Measurements from ENCODE around the gene TNFRSF19.

Gene TNFRSF19

DNA sequence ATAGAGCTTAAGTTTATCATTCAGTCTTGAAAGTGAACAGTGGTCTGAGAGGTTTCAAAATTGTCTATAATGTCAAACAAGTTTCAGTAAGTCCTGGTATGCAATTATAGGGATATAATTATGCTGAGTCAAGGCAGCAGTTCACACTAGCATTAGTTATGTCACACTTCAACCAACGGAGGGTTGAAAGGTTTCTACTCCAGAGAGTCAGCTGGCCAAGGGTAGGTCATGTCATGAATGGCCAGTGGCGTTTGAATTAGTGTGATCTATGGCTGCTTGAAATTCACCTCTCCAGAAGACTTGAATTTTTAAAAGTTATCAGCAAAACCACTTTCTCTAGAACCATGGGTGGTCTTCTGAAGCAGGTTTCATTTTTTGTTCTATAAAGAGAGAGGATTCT, 108.6 kb downstream of the TNFRSF19 start:
- TF ChIP-seq, protein P1, sequence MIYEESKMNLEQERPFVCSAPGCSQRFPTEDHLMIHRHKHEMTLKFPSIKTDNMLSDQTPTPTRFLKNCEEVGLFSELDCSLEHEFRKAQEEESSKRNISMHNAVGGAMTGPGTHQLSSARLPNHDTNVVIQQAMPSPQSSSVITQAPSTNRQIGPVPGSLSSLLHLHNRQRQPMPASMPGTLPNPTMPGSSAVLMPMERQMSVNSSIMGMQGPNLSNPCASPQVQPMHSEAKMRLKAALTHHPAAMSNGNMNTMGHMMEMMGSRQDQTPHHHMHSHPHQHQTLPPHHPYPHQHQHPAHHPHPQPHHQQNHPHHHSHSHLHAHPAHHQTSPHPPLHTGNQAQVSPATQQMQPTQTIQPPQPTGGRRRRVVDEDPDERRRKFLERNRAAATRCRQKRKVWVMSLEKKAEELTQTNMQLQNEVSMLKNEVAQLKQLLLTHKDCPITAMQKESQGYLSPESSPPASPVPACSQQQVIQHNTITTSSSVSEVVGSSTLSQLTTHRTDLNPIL (CRISPR knock-in tag; IDR thresholded peaks at IDR 0.05; ENCODE audit: low read depth) = no peak
- no peak for TF ChIP-seq ESRRG (CRISPR knock-in tag; IDR thresholded peaks at IDR 0.05)
- ATAC-seq = no peak

- TF ChIP-seq OSR1 (CRISPR knock-in tag; IDR thresholded peaks at IDR 0.05) (no peak), ZC3H10 (CRISPR knock-in tag; IDR thresholded peaks at IDR 0.05) (no peak), TOX (CRISPR knock-in tag; IDR thresholded peaks at IDR 0.05; ENCODE audit: borderline replicate concordance) (no peak), ARNTL (CRISPR knock-in tag; IDR thresholded peaks at IDR 0.05; ENCODE audit: borderline replicate concordance, low read depth) (no peak), ISL1 (CRISPR knock-in tag; IDR thresholded peaks at IDR 0.05) (no peak), RARB (CRISPR knock-in tag; IDR thresholded peaks at IDR 0.05) (no peak), PATZ1 (CRISPR knock-in tag; IDR thresholded peaks at IDR 0.05; ENCODE audit: borderline replicate concordance) (no peak), SNAI2 (CRISPR knock-in tag; IDR thresholded peaks at IDR 0.05) (no peak), ZNF8 (CRISPR knock-in tag; IDR thresholded peaks at IDR 0.05) (no peak)
- TF ChIP-seq, protein P2, sequence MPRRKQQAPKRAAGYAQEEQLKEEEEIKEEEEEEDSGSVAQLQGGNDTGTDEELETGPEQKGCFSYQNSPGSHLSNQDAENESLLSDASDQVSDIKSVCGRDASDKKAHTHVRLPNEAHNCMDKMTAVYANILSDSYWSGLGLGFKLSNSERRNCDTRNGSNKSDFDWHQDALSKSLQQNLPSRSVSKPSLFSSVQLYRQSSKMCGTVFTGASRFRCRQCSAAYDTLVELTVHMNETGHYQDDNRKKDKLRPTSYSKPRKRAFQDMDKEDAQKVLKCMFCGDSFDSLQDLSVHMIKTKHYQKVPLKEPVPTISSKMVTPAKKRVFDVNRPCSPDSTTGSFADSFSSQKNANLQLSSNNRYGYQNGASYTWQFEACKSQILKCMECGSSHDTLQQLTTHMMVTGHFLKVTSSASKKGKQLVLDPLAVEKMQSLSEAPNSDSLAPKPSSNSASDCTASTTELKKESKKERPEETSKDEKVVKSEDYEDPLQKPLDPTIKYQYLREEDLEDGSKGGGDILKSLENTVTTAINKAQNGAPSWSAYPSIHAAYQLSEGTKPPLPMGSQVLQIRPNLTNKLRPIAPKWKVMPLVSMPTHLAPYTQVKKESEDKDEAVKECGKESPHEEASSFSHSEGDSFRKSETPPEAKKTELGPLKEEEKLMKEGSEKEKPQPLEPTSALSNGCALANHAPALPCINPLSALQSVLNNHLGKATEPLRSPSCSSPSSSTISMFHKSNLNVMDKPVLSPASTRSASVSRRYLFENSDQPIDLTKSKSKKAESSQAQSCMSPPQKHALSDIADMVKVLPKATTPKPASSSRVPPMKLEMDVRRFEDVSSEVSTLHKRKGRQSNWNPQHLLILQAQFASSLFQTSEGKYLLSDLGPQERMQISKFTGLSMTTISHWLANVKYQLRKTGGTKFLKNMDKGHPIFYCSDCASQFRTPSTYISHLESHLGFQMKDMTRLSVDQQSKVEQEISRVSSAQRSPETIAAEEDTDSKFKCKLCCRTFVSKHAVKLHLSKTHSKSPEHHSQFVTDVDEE (CRISPR knock-in tag; IDR thresholded peaks at IDR 0.05) = no peak
- TF ChIP-seq, protein P3, sequence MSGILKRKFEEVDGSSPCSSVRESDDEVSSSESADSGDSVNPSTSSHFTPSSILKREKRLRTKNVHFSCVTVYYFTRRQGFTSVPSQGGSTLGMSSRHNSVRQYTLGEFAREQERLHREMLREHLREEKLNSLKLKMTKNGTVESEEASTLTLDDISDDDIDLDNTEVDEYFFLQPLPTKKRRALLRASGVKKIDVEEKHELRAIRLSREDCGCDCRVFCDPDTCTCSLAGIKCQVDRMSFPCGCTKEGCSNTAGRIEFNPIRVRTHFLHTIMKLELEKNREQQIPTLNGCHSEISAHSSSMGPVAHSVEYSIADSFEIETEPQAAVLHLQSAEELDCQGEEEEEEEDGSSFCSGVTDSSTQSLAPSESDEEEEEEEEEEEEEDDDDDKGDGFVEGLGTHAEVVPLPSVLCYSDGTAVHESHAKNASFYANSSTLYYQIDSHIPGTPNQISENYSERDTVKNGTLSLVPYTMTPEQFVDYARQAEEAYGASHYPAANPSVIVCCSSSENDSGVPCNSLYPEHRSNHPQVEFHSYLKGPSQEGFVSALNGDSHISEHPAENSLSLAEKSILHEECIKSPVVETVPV (CRISPR knock-in tag; IDR thresholded peaks at IDR 0.05) = no peak
- ATAC-seq = peak; percentile 64
Observed at GRCh38 chr13:23679220-23679619, 109.0 kb downstream of the TNFRSF19 start.

DNA sequence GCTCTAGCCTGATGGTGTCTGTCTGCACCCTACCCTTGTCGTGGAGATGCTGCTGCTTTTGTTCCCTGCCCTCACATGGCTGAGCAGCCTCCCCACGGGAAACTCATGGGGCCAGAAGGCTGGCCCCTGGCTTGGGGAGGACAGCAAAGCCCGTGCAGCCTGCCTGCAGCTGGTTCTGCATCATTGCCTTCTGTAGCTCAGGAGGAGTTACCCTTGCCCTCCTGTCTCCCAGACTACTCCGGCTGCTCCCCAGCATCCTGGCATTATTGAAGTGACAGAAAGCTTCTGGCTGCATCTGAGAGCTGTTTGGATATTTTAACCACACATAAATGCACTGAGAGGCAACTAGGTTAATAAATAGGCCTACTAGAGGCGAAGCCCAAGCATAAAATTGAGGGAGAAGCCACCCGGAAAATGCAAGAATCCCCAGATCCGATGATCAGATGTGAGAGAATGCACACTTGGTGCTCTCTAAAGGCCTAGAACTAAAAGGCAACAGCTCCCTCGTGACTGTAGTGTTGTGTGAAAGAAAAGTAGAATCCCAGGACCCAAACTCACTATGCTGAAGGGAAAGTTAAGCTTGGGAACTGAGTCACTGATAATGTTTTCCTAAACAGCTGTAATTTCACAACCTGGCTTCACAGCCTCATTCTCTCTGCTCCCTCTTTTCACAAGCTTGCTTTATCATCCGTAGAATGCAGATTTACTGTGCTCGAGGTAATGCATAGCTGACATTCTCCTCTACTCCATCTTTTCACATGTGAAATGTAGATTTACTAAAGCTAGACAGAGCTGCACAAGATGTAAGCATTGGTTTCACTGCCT, 110.8 kb downstream of the TNFRSF19 start:
- TF ChIP-seq CSDC2 (CRISPR knock-in tag; IDR thresholded peaks at IDR 0.05) (no peak), PPARA (CRISPR knock-in tag; IDR thresholded peaks at IDR 0.05; ENCODE audit: borderline replicate concordance) (no peak)
- TF ChIP-seq, protein P3 (CRISPR knock-in tag; IDR thresholded peaks at IDR 0.05) = no peak
- TF ChIP-seq, protein P4, sequence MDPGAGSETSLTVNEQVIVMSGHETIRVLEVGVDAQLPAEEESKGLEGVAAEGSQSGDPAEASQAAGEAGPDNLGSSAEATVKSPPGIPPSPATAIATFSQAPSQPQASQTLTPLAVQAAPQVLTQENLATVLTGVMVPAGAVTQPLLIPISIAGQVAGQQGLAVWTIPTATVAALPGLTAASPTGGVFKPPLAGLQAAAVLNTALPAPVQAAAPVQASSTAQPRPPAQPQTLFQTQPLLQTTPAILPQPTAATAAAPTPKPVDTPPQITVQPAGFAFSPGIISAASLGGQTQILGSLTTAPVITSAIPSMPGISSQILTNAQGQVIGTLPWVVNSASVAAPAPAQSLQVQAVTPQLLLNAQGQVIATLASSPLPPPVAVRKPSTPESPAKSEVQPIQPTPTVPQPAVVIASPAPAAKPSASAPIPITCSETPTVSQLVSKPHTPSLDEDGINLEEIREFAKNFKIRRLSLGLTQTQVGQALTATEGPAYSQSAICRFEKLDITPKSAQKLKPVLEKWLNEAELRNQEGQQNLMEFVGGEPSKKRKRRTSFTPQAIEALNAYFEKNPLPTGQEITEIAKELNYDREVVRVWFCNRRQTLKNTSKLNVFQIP (CRISPR knock-in tag; IDR thresholded peaks at IDR 0.05; ENCODE audit: borderline replicate concordance, low read depth) = no peak
- ATAC-seq = no peak

GRCh38 chr13:23683084-23683483, 112.9 kb downstream of the TNFRSF19 start:
- ATAC-seq = no peak
- TF ChIP-seq ZC3H10 (CRISPR knock-in tag; IDR thresholded peaks at IDR 0.05) = no peak
- TF ChIP-seq, protein P4 (CRISPR knock-in tag; IDR thresholded peaks at IDR 0.05; ENCODE audit: borderline replicate concordance, low read depth) = no peak
- no peak for TF ChIP-seq PPARA (CRISPR knock-in tag; IDR thresholded peaks at IDR 0.05; ENCODE audit: borderline replicate concordance)
- TF ChIP-seq TOX (CRISPR knock-in tag; IDR thresholded peaks at IDR 0.05; ENCODE audit: borderline replicate concordance) = no peak
- TF ChIP-seq, protein P2 (CRISPR knock-in tag; IDR thresholded peaks at IDR 0.05) = no peak
- no peak for TF ChIP-seq GLIS3 (CRISPR knock-in tag; IDR thresholded peaks at IDR 0.05)
- no peak for TF ChIP-seq SNAI2 (CRISPR knock-in tag; IDR thresholded peaks at IDR 0.05)
- TF ChIP-seq RARB (CRISPR knock-in tag; IDR thresholded peaks at IDR 0.05) = no peak
- TF ChIP-seq ZFP30 (CRISPR knock-in tag; IDR thresholded peaks at IDR 0.05) = no peak
- no peak for TF ChIP-seq TCF4 (CRISPR knock-in tag; IDR thresholded peaks at IDR 0.05; ENCODE audit: borderline replicate concordance)
